ENCODE results near the gene PTGES2.
A peak's percentile ranks its signal among the peaks of the same experiment; 100 is the strongest.
"Not testable (repeated sequence)": the region's sequence is repeated elsewhere in the genome, so short reads cannot be mapped to it uniquely, and the experiment has no call there.

PTGES2 gene

GRCh38 chr9:128087262-128087661 lies 40.3 kb downstream of the PTGES2 start:
- DNase-seq = no peak

- DNase-seq = no peak
Measured at GRCh38 chr9:128085943-128086342, 41.6 kb downstream of the PTGES2 start.

DNA sequence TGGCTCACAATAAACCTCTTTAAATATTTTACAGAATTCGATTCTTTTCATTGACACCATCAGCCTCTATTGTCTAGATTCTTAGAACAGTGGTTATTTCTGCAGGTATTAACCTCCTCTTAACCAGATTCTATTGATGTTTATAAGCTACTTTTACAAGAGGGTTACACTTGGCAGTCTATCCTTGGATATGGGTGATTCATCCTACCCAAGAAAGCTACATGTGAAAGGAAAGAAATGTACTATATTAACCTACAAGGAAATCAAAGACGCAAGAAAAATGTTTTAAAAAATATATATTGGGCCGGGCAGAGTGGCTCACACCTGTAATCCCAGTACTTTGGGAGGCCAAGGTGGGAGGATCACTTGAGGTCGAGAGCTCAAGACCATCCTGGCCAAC lies 42.8 kb downstream of the PTGES2 start:
- DNase-seq = no peak

GRCh38 chr9:128082151-128082550 lies 45.4 kb downstream of the PTGES2 start:
- DNase-seq = no peak

DNA sequence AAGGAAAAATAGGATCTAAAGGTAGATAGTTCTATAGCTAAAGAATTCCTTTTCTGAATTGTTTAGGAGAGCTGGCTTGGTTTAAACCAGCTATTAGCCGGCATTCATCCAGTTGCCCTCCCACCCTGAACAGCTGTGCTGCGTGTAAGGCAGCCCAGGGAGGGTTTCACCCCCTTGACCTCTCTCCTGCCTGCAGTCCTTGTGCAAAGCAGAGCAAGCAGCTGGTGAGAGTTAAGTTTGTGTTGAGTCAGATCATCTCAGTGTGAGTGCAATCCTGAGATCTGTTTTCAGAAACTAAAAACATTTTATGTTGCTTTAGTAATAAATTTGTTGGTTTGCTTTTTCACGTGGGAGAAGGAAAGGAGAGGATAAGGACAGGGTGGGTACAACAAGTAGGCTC lies 46.5 kb downstream of the PTGES2 start:
- no peak for DNase-seq

- DNase-seq = no peak
Measured at GRCh38 chr9:128080206-128080605, 47.3 kb downstream of the PTGES2 start.

GRCh38 chr9:128078504-128079434 lies 48.8 kb downstream of the PTGES2 start:
- peak; percentile 45 for DNase-seq

DNA sequence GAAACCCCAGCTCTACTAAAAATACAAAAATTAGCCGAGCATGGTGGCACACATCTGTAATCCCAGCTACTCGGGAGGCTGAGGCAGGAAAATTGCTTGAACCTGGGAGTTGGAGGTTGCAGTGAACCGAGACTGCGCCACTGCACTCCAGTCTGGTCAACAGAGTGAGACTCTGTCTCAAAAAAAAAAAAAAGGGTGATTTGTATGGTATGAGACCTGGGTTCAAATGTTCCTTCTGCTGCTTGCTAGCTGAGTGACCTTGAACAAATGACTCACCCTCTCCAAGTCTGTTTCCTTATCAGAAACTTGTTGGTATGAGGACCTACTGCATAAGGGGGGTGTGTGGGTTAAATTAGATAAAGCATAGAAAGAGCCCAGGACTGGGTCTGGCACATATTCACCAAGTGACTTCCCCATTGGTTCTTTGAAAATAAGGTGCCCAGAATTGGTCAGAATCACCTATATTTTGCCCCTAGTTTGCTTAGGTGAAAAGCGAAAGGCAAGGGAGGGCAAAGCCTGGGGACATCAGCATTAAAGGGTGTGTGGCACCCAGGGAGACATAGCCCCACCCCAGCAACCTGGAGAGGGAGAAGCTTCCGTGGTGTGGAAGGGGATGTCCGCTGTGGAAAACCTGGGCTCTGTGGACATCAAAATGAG lies 49.6 kb downstream of the PTGES2 start:
- DNase-seq = no peak

GRCh38 chr9:128073253-128073886 lies 54.2 kb downstream of the PTGES2 start:
- no peak for DNase-seq

DNA sequence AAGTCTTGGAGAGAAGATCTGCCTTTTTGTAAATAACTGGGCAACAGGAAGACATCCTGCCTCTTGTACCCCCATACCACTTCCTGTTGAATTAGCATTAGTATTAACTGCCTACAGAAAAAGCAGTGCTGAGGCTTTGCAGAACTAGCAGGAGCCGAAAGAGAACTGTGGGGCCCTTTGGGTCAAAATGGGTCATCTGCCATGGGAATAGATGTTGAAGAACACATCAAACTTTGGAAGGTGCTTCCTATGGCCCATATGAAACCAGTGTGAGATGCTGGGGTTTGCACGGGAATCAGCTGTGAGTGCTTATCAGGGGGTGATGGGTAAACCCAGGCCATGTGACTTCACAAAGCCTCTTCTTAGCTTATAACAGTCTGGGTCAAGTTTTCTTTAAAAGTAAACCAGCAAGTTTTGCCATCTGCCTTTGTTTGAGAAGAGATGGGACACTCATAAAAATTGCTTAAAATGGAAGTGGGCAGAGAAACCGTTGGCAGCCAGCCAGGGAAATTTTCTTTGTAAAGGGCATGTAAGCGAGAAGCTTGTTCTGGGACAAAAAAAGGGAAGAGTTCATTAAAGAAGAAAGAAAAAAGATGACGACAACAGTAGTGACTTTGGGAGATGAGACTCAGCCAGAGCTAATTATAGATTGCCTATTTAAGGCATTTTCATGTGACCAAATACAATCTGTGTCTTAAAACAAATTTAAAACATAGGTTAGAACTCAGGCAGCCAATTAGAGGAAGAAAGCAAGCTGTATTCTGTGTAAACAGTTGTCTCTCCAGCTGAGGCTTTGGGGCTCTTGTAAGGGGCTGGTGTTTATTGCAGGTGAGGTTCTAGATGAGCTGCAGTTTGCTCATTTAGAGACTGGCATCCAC lies 55.1 kb downstream of the PTGES2 start:
- DNase-seq = peak; percentile 82

GRCh38 chr9:128071475-128071874 lies 56.1 kb downstream of the PTGES2 start:
- DNase-seq = not testable (repeated sequence)

DNA sequence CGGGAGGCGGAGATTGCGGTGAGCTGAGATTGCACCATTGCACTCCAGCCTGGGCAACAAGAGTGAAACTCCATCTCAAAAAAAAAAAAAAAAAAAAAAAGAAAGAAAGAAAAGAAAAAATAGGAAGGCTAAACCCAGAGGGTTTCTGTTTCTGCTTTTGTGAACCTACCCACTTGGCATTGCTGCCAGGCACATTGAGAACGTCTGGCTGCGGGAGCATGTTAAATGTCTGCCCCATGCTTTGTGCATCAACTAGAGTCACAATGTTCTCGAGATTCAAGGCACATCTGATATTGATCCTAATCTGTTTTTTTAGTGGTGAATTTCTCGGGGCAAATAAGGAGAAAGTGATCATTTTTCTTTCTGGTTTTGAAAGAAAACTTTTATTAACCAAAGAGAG lies 56.7 kb downstream of the PTGES2 start:
- no peak for DNase-seq
